Gastroesophageal sphincter (tissue), 4 donors: ENCODE results near the gene MED10. TPM values are rescaled to one million over a fixed set of nuclear protein-coding genes. Genes with fewer than 3 reads are reported as not detected.

Experiments used
- ATAC-seq: fragments of 150-250 bp; one replicate; pipeline ENCODE4 v1.9.1; 2016; ENCODE audit warnings: mild to moderate bottlenecking, moderate library complexity
- H3K27ac ChIP-seq, 4 donors: fragments of 200-600 bp; sonication (generic) in 3 of 4; 1 replicate in 3 of 4; 2 replicates in 1 of 4; pipeline ENCODE4 v1.5.1; 2016 to 2019
- H3K27me3 ChIP-seq: fragments of 200-600 bp; sonication (generic); one replicate; pipeline ENCODE4 v1.5.1; 2019
- H3K36me3 ChIP-seq, 2 donors: fragments of 200-600 bp; sonication (generic); one replicate each; pipeline ENCODE4 v1.5.1; 2019; ENCODE audit warnings: control low read depth in 1 of 2
- H3K4me1 ChIP-seq, 3 donors: fragments of 200-600 bp; sonication (generic); 1 replicate in 2 of 3; 2 replicates in 1 of 3; pipeline ENCODE4 v1.5.1; 2016 to 2019; ENCODE audit warnings: control low read depth in 2 of 3
- H3K4me3 ChIP-seq, 2 donors: fragments of 200-600 bp; sonication (generic); one replicate each; pipeline ENCODE4 v1.5.1; 2019; ENCODE audit warnings: mild to moderate bottlenecking in 1 of 2, moderate library complexity in 1 of 2
- H3K9me3 ChIP-seq, 3 donors: fragments of 200-600 bp; sonication (generic); one replicate each; pipeline ENCODE4 v1.5.1; 2017 to 2019; ENCODE audit warnings: control low read depth in 2 of 3
- CTCF ChIP-seq, 4 experiments: fragments of 200-600 bp in 2 of 4; fragments of 450-650 bp in 2 of 4; sonication (generic) in 1 of 4; IDR thresholded peaks; one replicate each; pipeline ENCODE4 v1.5.1; 2017 to 2019; ENCODE audit warnings: antibody characterized with exemption in 4 of 4, mild to moderate bottlenecking in 2 of 4, moderate library complexity in 2 of 4
- EP300 ChIP-seq: sonication (generic); formaldehyde crosslinking; IDR thresholded peaks from one replicate; pipeline ENCODE4 v1.6.1; 2017; ENCODE audit warnings: antibody characterized with exemption, mild to moderate bottlenecking
- POLR2A ChIP-seq, 2 donors: fragments of 450-650 bp; IDR thresholded peaks; one replicate each; pipeline ENCODE4 v1.6.1; 2017; ENCODE audit warnings: antibody characterized with exemption in 2 of 2, mild to moderate bottlenecking in 2 of 2, moderate library complexity in 1 of 2
- POLR2AphosphoS5 ChIP-seq: sonication (generic); formaldehyde crosslinking; IDR thresholded peaks from one replicate; pipeline ENCODE4 v1.6.1; 2017; ENCODE audit warnings: antibody characterized with exemption
- WGBS, 2 donors: methylation state at CpG; one replicate each; pipeline ENCODE4 v1.1.5; 2018; ENCODE audit warnings: low coverage in 1 of 2; 5-methylcytosine and 5-hydroxymethylcytosine counted together
- total RNA-seq, 4 donors: library from RNA; depleted of rRNA; stranded (reverse); fragments of >200 nt; gene quantifications; one replicate each; pipeline ENCODE4 v1.1.0, GENCODE V29; 2016

The MED10 gene
- total RNA-seq, 4 donors from 2014 or later: 27.2 to 39.7 (median 34.0) TPM

GRCh38 chr5:6396836-6397535, 18.6 kb upstream of the MED10 start:
- Histone ChIP-seq H3K4me1 (no peaks in the 10 kb centered on the region), H3K36me3 (no peaks in the 10 kb centered on the region), H3K9me3 (peaks cover 0 to 4% (median 0%) of the 10 kb centered on the region in 3 donors), H3K4me3 (no peak overlapping the region), H3K27ac (no peak overlapping the region), H3K27me3 (peaks cover 39% of the 10 kb centered on the region)
- no peak for TF ChIP-seq EP300
- no peak for TF ChIP-seq POLR2AphosphoS5
- TF ChIP-seq POLR2A (IDR thresholded peaks at IDR 0.05): no peak
- no peak for TF ChIP-seq CTCF (IDR thresholded peaks at IDR 0.05)
- ATAC-seq: no peak
- 70 to 95% methylated on average over 2 to 3 of the region's 11 CpGs for WGBS, 2 donors

GRCh38 chr5:6396043-6396442, 17.7 kb upstream of the MED10 start:
- no peak for TF ChIP-seq POLR2A (IDR thresholded peaks at IDR 0.05)
- no peak for TF ChIP-seq EP300
- TF ChIP-seq POLR2AphosphoS5: no peak
- TF ChIP-seq CTCF (IDR thresholded peaks at IDR 0.05): no peak
- ATAC-seq: no peak
- H3K27me3 ChIP-seq: peaks cover 47% of the 10 kb centered on the region
- no peaks in the 10 kb centered on the region for H3K4me1 ChIP-seq
- H3K36me3 ChIP-seq: no peaks in the 10 kb centered on the region
- no peak overlapping the region for H3K4me3 ChIP-seq
- 81 to 83% methylated on average over 2 to 8 of the region's 8 CpGs for WGBS, 2 donors
- peaks cover 0 to 4% (median 0%) of the 10 kb centered on the region in 3 donors for H3K9me3 ChIP-seq
- no peak overlapping the region for H3K27ac ChIP-seq

GRCh38 chr5:6395621-6396020, 17.3 kb upstream of the MED10 start:
- Histone ChIP-seq H3K9me3 (peaks cover 0 to 4% (median 0%) of the 10 kb centered on the region in 3 donors), H3K4me3 (no peak overlapping the region), H3K4me1 (no peaks in the 10 kb centered on the region), H3K27me3 (peaks cover 51% of the 10 kb centered on the region), H3K27ac (no peak overlapping the region), H3K36me3 (no peaks in the 10 kb centered on the region)
- no peak for ATAC-seq
- 91% methylated on average over 3 of the region's 3 CpGs; no CpG with 5 or more reads in 1 of the 2 donors for WGBS, 2 donors
- TF ChIP-seq EP300 (no peak), CTCF (IDR thresholded peaks at IDR 0.05) (no peak), POLR2A (IDR thresholded peaks at IDR 0.05) (no peak), POLR2AphosphoS5 (no peak)

DNA sequence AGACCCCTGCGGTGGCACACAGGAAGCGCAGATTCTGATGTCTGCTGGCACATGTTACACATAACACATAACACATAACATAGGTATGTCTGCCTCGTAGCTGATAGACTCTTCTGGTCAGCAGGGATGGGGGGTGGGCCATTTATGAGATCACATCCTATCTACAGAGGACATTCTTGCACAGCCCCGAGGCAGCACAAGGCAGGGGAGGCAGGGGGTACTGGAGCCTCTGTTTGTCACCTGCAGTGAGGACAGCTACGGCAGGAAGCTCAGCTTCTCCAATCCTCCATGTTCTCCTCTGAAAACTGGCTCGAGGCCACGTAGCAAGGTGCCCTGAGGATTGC, 16.7 kb upstream of the MED10 start:
- Histone ChIP-seq H3K9me3 (peaks cover 0 to 4% (median 0%) of the 10 kb centered on the region in 3 donors), H3K36me3 (no peaks in the 10 kb centered on the region), H3K27ac (no peak overlapping the region), H3K4me1 (no peaks in the 10 kb centered on the region), H3K4me3 (no peak overlapping the region), H3K27me3 (peaks cover 56% of the 10 kb centered on the region)
- TF ChIP-seq EP300 (no peak), POLR2A (IDR thresholded peaks at IDR 0.05) (no peak), CTCF (IDR thresholded peaks at IDR 0.05) (no peak), POLR2AphosphoS5 (no peak)
- ATAC-seq: no peak
- WGBS, 2 donors: 80 to 94% methylated on average over 1 to 2 of the region's 7 CpGs

DNA sequence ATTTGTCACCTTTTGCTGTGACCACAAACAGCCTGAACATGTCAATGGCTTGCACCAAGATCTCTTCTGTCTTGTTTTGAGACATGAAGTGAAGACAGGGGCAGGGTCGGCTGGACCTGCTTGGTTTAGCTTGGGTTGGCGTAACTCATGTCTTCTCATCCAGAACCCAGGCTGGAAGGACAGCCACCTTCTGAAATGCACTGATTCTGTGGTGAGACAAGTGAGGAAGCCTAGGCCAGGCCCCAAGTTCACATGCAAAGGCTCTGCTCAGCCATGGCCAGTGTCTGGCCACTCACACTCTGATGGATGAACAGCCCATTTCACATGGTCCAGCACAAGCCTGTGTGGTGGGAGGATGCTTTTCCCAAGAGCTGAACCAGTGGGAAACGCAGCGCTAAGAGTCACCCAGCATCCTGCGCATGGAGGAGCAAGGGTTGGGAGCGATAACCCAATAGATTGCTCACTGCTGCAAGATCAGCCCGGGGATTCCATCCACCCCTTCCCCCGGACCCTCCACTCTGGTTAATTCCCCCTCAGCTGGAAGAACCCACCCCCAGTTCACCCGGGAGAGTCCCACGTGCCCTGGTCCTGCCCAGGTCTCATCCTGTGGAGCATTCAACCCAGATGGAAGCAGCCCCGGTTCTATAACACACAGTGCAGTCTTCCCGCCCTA, 16.2 kb upstream of the MED10 start:
- peaks cover 60% of the 10 kb centered on the region for H3K27me3 ChIP-seq
- 87% methylated on average over 7 of the region's 12 CpGs; no CpG with 5 or more reads in 1 of the 2 donors for WGBS, 2 donors

More for the DNA sequence above, 16.2 kb upstream of the MED10 start:
- ATAC-seq: no peak
- Histone ChIP-seq H3K4me3 (no peak overlapping the region), H3K9me3 (peaks cover 0 to 4% (median 0%) of the 10 kb centered on the region in 3 donors), H3K27ac (no peak overlapping the region), H3K4me1 (no peaks in the 10 kb centered on the region), H3K36me3 (no peaks in the 10 kb centered on the region)
- TF ChIP-seq POLR2A (IDR thresholded peaks at IDR 0.05) (no peak), POLR2AphosphoS5 (no peak), EP300 (no peak), CTCF (IDR thresholded peaks at IDR 0.05) (no peak)
